OCI-LY7 (cell line): Measurements from ENCODE around the gene TBRG4.

ENCODE experiments used
- CTCF ChIP-seq: fragments of 200-600 bp; sonication (generic); conservative IDR thresholded peaks from 2 replicates; pipeline ENCODE4 v1.5.1; 2014; ENCODE audit warnings: mild to moderate bottlenecking, antibody characterized with exemption, low read length, moderate library complexity, mixed read lengths
- EZH2phosphoT487 ChIP-seq: fragments of 200-600 bp; sonication (generic); IDR thresholded peaks from 2 replicates; pipeline ENCODE4 v1.6.1; 2018; ENCODE audit warnings: low read depth, borderline replicate concordance, mild to moderate bottlenecking, mixed run types, antibody characterized with exemption, low read length, moderate library complexity, mixed read lengths

DNA sequence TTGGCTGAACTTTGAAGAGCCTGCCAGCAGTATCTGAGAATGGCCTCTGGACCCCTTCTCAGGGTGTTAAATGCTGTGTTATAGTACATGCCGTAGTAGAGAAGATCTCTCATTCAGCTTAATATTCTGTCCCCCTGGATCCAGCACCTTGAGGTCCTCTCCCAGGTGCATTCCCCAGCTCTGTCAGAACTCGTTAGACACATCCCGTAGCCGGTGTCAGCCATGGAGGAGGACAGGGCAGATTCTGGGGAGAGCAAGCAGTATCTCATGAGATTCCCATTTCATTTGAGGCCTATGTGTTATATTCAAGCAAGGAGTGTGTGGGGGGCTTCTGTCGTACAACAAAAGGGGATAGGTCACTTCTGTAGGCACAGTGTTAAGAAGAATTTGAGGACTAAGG lies 57.6 kb downstream of the TBRG4 start:
- no peak for TF ChIP-seq CTCF
- TF ChIP-seq EZH2phosphoT487, result no peak
